Middle frontal gyrus (tissue), 1 donor: ENCODE measurements around the gene SCAMP1.
"Not testable (repeated sequence)": the region's sequence is repeated elsewhere in the genome, so short reads cannot be mapped to it uniquely, and the experiment has no call there.

Experiments
- DNase-seq: peaks from one replicate; pipeline ENCODE4 v3.0.0-alpha.2; 2015; ENCODE audit warnings: low spot score; ENCODE audit errors: extremely low spot score

The SCAMP1 gene

GRCh38 chr5:78360924-78361630 is 660 bp downstream of the SCAMP1 start:
- no peak for DNase-seq

DNA sequence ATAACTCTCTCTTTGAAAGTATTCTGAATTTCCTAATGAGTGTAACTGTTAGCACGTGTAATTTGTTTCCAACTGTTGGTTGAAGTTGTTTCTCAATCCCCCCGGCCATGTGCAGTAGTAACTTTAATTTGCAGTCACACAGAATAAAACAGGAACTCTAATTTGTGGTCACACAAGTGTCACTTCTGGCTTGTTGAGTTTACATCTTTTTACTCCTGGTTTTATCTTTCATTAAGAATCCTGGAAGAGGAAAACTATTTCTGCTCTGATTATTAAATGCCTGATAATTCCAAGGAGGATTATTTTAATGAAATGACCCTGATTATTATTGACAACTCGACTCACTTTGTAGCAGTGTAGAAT is 1.2 kb downstream of the SCAMP1 start:
- DNase-seq = no peak

DNA sequence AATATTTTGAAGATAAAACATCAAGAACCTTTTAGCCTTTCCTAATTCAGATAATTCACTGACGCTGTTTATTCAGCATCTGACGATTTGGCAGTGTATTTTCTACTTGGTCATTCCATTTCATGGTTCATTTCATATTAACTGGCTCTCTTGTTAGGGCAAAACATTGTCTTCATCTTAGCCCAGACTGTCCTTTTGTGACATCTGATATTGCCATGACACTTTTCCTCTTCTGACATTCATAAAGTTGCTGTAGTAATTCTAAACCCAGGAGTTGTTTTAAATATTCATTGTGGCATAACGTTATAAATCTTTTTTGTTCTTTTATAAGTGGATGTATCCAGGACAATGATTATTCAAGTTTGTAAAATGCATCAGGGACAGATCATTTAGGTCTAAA is 1.8 kb downstream of the SCAMP1 start:
- no peak for DNase-seq

GRCh38 chr5:78364005-78364404 is 3.6 kb downstream of the SCAMP1 start:
- DNase-seq = no peak

GRCh38 chr5:78367318-78367991 is 7.0 kb downstream of the SCAMP1 start:
- no peak for DNase-seq

- DNase-seq = no peak
These were observed 9.3 kb downstream of the SCAMP1 start for GRCh38 chr5:78369680-78370079.

GRCh38 chr5:78373231-78373630 is 12.8 kb downstream of the SCAMP1 start:
- DNase-seq = no peak

DNA sequence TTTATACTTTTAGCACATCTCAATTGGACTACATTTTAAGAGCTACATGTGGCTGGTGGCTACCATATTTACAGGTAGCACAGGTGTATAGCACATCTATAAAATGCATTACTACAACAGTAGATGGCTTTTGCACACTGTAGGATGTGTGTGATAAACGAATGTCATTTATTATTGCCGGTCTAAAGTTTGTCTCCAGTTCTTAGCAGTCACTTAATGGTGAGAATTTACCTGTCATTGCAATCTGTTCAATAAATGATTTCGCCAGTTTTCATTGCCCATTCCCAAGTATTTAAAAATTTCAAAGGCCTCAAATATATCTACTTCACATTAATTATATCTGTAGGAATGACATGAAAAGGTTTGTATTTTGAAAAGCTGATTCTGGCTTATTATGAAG is 15.9 kb downstream of the SCAMP1 start:
- DNase-seq = no peak

DNA sequence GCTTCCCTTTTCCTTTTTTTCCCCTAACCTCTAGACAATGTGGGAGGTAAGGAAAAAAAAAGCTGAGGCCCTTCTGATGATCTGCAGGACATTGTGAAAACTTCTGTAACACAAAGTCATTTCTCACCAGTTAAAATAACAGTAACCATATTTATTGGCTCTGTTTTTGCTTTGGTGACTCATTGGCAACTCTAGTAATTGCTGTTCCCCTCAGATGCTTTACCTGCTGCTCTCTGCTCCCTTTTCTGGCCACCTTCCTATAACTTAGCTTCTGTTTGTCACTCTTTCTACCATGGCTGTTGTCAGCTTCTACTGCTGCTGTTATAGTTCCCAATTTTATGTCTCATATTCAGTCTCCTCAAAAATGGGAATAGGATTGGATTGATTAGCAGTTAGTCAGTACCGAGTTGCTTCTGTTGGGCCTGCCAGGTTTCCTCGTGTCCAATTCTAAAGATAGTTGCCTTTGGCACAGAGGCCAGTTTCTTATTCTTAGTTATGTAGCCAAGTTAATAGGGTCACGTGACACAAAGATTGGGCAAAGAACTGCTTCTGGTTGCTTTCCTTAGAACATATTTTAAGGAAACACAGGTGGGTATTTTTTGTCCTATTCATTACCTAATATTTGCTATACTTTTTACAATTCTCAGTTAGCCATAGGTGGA is 16.8 kb downstream of the SCAMP1 start:
- no peak for DNase-seq

GRCh38 chr5:78377718-78378105 is 17.3 kb downstream of the SCAMP1 start:
- no peak for DNase-seq

DNA sequence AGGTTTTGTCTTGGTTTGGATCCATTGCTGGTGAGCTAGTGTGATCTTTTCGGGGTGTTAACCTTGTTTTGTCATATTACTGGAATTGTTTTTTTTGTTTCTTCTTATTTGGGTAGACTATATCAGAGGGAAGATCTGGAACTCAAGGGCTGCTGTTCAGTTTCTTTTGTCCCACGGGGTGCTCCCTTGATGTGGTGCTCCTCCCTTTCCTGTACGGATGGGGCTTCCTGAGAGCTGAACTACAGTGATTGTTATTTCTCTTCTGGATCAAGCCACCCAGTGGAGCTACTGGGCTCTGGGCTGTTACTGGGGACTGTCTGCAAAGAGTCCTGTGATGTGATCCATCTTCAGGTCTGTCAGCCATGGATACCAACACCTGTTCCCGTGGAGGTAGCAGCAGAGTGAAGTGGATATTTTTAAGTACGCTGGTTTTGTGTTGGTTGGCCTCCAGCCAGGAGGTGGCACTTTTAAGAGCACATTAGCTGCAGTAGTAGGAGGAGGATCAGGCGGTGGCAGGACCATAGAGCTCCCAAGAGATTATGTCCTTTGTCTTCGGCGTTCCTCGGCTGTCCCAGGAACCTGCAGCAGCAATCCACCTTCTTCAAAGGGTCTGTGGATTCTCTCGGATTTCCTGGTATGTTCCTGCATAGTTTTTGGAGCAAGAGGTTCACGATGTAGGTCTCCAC is 27.2 kb downstream of the SCAMP1 start:
- DNase-seq = no peak

DNA sequence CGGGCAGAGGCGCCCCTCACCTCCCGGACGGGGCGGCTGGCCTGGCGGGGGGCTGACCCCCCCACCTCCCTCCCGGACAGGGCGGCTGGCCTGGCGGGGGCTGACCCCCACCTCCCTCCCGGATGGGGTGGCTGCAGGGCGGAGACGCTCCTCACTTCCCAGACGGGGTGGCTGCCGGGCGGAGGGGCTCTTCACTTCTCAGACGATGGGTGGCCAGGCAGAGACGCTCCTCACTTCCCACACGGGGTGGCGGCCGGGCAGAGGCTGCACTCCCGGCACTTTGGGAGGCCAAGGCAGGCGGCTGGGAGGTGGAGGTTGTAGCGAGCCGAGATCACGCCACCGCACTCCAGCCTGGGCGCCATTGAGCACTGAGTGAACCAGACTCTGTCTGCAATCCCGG is 30.9 kb downstream of the SCAMP1 start:
- DNase-seq = not testable (repeated sequence)

DNA sequence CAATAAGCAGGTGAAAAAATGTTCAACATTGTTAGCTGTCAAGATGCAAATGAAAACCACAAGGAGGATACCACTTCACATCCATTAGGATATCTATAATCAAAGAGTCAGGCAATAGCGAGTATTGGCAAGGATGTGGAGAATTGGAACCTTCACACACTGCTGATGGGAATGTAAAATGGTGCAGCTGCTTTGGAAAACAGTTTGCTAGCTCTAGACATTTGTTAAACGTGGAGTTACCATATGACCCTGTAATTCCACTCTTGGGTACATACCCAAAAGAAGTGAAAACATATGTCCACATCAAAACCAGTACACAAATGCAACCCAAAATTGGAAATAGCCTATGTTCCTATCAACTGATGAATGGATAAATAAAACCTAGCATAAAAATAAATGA is 37.4 kb downstream of the SCAMP1 start:
- DNase-seq = no peak

- no peak for DNase-seq
These were observed 38.7 kb downstream of the SCAMP1 start for GRCh38 chr5:78399116-78399515.

- no peak for DNase-seq
These were observed 44.4 kb downstream of the SCAMP1 start for GRCh38 chr5:78404682-78405293.

DNA sequence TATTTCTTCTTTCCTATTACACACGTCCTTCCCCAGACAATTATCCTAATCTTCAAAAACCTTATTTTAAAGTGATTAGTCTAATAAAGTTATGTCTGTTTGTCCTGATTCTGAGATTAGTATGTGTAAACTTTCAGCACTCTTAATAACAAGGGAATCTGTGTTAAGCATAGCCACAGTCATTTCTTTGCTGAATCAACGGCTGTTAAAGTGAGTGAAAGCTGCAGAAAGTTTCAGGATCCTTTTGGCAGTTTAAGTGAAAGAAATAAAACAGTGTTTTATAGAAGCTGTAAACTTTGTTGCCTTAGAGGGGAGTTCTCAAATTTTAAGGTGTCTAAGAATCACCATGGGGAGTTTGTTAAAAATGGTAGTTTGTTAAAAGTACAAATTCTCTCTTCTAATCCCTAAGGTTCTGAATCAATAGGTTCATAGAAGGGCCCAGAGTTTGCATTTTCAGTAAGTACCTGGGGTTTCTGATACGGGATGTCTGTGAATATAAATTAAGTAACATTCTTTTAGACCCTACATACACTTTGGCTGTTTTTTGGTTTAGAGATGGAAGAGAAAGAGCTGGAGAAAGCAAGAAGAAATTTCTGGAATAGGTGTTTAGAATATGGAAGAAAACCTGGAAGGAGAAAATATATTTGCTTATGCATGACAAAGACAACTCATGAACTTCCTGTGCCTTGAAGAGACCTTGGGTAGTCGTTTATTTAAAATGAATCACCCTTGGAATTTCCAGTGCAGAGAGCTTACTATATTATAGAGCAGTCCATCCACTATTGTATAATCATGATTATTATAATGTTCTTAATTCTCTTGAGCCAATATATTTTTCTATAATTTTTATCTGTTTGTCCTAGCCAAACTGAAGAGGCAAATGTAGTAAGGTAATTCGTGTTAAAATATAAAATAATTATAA is 45.7 kb downstream of the SCAMP1 start:
- DNase-seq = no peak

- no peak for DNase-seq
These were observed 47.0 kb downstream of the SCAMP1 start for GRCh38 chr5:78407458-78407857.

GRCh38 chr5:78411586-78411985 is 51.2 kb downstream of the SCAMP1 start:
- no peak for DNase-seq

- no peak for DNase-seq
These were observed 56.4 kb downstream of the SCAMP1 start for GRCh38 chr5:78416677-78417425.

DNA sequence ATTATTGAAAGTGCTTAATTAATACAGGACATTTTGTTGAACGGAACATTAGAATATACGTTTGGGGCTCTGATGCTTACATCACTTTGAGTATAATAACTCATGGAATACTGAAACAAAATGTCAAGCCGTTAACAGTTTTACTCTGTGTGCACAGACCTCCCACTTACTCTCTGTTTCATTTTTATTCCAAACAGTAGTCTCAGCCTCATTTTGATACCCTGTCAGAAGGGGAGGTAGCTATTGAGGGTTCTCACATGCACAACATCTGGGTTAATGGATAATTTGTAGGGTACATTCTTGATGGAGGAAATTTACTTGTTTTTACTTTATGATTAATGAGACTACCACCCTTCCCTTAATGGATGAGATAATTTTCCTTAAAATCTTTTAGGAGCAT is 59.0 kb downstream of the SCAMP1 start:
- no peak for DNase-seq
